ENCODE results near the gene GPER1.
A peak's percentile ranks its signal among the peaks of the same experiment; 100 is the strongest.
"Not testable (repeated sequence)": the region's sequence is repeated elsewhere in the genome, so short reads cannot be mapped to it uniquely, and the experiment has no call there.

GPER1 gene

DNA sequence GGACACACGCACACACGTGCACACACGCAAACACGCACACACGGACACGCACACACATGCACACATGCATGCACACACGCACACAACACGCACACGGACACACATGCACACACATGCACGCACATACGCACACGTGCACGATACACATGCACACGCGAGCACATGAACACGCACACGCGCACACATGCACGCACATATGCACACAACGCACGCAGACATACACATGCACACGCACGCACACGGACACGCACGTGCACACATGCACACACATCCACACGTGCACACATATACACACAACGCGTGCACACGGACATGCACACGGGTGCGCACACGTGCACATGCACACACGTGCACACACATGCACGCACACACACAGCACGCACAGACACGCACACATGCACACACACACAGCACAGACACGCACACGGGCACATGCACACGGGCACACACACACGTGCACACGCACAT is 17.3 kb upstream of the GPER1 start:
- no peak for DNase-seq

DNA sequence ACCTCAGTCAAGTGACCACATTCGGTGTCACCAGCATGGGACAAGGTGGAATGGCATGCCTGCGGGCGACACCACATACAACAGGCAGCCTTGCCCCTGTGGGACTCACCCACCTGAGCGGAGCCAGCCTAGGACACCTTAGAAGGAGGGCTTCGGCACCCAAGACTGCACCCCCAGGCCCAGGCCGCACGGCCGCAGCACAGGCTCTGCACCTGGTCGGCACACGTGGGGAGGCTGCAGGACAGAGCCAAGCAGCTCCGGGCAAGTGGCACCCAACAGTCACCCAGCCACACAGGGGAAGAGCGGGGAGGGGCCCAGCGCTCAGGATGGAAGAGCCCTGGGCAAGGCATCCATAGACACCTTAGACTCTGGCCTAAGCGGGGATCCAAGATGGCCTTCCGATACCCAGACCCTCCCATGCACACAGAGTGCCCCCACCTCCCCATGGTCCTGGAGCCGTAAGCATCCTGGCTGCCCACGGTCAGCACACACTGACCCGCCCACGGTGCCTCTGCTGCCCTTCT is 16.1 kb upstream of the GPER1 start:
- DNase-seq = no peak

DNA sequence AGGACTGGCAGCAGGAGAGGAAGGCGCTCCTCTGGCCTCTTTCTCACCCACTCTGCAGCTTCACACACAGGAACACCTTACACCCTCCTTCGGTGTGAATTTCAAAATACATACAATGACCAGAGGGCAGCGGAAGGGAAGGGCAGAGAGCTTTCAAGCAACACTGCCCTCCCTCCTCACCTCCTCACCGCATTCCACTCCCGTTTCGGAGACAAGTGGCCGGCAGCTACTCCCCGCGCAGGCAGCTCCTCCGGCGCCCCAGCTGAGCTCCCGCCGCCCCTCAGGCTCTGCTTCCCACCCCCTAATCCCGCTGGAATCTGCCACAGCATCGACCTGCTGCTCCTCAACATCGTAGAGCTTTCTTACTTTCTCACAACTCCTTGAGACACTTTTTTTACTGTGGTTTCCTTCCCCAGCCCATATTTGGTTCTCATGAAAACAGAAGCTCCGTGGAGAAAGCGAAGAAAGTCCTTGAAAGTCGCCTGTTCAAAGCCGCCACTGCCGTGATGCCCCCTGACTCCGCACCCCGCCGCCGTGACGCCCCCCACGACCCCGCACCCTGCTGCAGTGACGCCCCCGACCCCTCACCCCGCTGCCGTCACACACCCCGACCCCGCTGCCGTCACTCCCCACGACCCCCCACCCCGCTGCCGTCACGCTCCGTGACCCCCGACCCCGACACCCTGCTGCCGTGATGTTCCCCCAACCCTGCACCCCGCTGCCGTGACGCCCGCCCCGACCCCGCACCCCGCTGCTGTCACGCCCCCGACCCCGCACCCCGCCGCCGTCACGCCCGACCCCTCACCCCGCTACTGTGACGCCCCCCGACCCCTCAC is 14.6 kb upstream of the GPER1 start:
- no peak for DNase-seq

DNA sequence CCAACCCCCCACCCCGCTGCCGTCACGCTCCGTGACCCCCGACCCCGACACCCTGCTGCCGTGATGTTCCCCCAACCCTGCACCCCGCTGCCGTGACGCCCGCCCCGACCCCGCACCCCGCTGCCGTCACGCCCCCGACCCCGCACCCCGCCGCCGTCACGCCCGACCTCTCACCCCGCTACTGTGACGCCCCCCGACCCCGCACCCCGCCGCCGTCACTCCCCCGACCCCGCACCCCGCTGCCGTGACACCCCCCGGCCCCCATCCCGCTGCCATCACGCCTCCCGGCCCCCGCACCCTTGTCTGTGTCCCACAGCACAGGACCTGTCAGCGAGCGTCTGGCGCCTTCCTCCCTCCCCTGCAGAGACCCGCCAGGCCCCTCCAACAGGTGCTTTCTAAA is 13.9 kb upstream of the GPER1 start:
- DNase-seq = not testable (repeated sequence)

DNA sequence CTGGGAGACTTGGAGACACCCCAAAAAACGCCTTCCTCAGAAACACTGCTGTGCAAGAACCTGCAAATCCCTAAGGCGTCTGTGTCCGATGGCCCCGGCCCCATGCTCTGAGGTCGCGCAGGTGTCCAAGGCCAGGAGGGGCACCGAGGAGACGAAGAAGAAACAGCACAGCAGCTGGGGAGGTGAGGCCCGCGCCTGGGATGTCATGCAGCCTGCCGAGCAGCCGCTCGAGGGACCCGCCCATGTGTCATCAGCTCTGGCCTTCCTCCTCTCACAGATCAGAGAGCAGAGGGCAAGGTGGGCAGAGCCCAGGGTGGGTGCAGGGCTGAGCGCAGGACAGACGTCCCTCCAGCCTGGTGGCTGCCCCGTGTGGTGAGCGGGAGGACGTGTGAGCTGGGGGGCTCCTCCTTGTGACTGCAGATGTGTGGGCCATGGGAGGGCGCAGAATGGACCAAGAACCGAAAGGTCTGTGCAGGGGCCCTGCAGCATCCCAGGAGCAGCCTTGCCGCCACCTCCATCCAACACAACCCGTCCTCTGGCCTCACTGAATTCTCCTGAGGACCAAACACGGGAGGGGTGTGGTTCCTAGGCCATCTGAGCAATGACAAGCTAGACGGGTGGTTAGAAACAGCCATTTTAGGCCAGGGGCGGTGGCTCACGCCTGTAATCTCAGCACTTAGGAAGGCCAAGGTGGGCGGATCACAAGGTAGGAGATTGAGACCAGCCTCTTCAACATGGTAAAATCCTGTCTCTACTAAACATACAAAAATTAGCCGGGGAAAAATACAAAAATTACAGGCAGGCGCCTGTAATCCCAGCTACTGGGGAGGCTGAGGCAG is 13.1 kb upstream of the GPER1 start:
- no peak for DNase-seq

DNA sequence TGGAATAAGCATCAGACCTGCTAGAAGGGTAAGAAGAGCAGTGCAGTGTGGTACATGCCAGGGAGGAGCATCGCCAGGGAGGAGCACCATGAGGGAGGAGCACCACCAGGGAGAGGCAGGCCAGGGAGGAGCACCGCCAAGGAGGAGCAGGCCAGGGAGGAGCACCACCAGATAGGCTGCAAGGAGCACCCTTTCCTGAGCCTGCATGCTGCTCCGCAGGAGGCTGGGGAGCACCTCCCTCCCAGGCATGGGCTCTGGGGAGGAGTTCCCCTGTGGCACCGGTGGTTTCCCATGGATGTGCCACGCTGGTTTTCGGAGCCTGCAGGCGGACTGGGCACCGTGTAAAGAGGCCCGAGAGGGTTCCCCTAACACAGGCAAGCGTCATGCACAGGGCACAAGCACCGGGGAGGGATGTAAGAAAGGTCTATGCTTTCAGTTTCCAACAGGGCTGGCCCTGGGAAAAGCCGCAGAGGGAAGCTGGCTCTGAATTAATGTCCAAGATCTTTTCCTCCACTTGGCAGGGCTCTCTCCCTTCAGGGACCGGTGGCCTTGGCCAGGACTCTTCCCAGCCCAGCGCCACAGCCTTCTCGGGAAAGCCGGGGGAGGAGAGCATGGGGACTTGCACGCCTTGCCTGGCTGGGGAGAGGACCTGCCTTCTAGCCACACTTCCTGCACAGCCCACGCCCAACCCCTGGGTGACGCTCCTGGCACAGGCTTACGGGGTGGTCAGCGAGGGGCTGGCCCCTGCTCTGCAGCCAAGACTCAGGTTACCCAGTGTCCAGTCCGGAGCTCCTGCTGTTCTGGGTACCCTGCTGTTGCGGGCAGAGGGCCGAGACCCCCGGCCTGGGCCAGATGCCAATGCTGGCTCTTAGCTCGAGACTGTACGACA is 11.5 kb upstream of the GPER1 start:
- DNase-seq = no peak

DNA sequence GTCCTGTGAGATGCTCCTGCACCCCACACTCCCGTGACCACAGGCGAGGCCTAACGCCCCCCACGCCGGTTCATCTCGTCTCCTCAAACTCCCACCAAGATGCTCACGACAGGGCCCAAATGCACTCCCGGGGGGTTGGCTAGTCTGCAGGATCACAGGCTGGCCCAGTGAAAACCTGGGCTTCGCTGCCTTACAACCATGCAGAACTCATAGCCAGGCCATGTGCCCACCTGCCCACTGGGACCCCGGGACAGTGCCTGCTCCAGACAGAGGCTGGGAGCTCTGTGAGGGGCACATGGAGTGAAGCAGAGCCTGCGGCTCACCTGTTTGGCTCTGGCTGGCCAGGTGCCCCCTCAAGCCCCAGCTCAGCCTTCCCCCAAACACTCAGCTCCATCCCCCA is 9.4 kb upstream of the GPER1 start:
- DNase-seq = no peak

DNA sequence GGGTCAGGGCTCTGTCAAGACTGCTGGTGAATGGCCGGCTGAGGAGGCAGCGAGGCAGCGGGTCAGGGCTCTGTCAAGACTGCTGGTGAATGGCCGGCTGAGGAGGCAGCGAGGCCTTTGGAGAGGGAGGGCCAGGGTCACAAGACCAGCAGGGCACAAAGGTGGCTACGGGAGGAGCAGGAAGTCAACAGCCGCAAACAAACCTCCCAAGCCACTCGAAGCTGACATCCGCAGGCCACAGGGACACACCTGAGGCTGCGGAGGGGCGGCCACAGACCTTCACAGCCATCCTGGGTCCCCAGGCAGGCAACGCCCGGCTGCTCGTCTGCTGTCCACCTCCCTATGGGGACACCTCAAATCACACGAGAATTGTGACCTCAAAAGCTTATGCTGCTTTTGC is 8.9 kb upstream of the GPER1 start:
- DNase-seq = no peak

DNA sequence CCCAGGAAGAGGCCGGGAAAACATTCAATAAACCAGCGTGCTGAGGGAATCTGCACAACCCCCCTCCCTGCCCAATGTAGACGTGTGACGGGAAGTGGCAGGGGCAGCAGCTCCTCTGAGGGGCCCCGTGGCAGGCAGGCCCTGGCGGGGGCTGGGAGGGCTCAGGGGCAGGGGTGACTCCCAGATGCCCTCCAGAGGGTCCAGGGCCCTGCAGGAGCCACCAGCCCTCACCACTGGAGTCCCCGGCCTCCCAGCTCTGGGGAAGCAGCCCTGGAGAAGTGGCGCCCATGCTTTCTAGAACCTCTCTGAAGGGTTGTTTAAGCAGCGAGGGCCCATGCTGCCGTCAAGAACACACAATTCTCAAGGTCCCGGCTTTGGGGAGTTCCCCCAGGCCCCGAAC is 8.4 kb upstream of the GPER1 start:
- DNase-seq = no peak

DNA sequence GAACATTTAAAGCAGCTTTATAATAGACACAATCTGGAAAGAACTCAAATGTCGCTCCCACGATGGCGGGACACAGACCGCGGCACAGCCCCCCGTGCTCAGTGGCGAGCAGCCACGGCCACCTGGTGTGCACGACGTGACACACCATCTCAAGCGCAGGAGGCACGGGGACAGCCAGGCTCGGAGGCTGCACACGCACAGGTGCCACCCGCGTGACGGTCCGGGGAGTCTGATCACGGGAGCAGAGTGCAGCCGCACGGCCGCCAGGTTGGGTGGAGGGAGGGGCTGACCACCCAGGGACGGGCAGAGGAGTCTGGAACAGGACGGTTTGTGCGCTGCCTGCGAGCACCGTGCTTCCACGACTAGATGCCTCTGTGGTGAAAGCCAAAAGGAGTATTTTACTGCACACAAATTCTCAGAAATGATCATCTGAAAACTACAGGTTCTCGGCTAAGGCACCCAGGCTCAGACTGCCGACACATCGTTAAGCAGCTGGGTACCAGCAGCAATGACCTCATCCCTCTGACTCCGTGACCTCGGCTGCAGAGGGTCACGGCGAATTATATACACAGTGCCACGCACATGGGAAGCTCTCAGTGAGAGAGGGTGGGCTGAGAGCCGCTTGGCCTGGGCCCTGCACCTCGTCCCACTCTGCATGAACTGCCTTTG is 7.5 kb upstream of the GPER1 start:
- no peak for DNase-seq

DNA sequence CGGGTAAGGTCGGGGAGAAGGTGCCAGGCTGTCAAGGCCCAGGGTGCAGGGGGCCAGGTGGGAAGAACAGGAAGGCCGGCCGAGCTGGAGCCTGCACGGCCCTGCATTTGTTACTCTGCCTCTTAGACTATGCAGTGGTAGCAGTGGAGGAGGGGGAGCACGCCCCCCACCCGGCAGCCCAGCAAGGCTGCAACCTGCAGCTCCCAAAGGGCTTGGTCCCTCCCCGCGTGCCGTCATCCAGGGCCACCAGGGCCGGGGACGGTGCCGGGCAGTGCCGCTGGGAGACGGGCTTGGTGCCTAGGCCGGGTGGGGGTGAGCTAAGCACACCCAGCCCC is 7.0 kb upstream of the GPER1 start:
- no peak for DNase-seq

DNA sequence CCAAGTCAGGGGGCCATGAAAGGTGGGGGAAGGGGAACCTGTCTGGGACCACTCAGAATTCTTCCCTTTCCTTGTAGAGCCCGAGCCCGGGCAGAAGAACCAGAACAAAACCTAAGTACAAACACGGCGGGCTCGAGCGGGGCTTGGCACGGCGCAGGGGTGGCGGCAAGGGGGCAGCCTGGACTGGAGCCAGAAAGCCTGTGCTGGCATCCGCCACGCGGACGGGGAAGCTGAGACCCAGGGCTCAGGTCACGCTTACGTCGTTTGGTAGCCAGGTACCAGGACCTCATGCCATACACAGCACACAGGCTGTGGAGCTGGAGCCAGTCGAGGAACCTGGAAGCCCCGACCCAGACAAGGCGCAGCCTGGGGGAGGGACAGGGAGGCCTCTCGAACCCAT is 6.6 kb upstream of the GPER1 start:
- DNase-seq = no peak

DNA sequence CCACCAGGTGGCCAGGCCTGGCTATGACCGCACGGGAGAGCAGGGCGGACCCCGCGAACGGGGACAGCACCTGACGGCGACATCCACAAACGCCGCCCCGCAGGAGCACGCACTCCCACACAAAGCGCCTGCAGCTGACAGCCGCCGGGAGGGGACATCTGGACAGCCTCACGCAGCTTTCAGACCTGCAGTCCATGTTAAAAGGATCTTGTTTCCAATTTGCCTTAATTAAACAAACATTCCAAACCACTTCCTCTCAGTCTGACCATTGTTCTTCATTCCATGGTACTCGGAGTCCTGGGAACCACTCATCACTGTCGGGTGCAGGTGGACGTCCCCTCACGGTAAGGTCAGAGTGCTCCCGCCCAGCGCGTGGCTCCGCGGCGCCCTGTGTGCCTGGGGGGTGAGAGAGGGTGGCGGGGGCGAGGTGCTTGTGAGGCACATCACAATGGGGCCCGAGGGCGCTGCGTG is 5.9 kb upstream of the GPER1 start:
- no peak for DNase-seq

DNA sequence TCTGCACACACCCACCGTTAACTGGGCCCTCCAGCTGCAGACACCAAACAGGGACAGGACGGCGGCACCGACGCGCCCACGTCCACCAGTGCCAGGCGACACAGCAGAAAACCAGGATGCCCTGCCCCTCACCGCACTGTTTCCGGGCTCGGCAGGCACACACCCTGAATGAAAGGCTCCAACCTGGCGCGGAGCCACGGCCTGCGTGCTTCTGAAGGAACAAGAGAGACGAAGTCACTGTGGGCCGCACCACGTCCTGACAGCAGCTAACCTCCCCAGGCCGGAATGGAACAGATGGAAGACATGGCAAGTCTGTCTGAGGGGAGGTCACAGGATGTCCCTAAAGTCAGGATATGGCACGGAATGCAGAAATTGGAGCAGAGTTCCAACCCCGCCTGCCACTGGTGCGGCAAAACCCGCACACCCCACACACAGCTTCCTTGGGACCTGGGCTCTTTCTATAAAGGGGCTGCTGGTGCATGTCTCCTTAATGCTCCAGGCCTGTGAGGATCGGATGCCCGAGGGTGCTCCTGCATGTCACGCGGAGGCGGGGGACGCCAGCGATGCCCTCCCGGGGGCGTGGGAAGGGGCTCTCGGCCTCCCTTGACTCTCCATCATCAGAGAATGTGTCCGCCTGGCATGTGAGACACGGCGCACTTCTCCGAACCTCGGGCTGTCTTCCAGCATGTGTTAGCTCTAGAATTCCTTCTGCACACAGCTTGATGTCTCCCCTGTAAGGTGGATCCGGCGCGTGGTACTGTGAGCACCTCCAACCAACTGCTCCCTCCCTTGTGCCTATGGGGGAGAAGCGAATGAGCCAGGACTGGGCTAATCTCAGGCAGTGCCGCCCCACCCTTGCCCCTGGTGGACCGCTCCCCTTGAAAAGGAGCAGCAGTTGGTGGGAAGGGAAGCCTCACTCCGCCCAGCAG is 3.9 kb upstream of the GPER1 start:
- no peak for DNase-seq

DNA sequence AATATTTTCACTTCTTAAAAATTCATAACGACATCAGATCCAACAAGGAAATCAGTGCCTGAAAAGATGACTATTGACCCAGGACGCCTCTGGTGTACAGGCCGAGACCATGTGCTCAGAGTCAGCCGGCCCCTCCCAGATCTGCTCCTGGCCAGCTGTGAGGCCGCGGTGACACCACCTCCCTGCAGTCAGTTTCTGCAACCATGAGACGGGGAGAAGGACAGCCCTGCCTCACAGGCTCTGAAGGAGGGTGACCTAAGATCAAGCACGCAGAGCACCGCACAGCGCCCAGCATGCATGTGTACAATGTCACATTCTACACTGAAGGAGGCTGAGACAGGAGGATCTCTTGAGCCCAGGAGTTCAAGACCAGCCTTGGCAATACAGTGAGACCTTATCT is 2.6 kb upstream of the GPER1 start:
- DNase-seq = no peak

DNA sequence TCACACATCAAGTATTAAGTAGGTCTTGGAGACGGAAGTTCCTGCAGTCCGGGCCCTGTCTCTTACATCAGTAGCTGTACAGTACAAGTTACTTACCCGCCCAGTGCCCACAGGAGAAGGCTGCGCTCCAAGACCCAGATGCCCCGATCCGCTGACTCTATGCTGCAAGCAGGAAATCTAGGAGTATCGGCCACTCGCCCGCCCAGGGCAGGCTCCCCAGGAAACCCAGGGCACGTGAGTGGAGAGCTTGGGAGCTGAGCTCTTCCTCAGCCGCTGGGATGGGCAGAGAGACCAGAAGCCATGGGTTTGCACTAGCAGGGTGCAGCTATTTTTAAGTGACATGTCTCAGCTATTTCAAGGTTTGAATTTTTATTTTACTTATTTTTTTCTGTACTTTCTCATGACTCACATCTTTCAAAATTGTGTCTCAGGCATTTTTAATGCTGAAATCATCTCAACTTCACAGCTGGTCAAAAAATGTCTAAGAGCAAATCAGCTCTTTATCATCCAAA is 1.9 kb upstream of the GPER1 start:
- DNase-seq = no peak

DNA sequence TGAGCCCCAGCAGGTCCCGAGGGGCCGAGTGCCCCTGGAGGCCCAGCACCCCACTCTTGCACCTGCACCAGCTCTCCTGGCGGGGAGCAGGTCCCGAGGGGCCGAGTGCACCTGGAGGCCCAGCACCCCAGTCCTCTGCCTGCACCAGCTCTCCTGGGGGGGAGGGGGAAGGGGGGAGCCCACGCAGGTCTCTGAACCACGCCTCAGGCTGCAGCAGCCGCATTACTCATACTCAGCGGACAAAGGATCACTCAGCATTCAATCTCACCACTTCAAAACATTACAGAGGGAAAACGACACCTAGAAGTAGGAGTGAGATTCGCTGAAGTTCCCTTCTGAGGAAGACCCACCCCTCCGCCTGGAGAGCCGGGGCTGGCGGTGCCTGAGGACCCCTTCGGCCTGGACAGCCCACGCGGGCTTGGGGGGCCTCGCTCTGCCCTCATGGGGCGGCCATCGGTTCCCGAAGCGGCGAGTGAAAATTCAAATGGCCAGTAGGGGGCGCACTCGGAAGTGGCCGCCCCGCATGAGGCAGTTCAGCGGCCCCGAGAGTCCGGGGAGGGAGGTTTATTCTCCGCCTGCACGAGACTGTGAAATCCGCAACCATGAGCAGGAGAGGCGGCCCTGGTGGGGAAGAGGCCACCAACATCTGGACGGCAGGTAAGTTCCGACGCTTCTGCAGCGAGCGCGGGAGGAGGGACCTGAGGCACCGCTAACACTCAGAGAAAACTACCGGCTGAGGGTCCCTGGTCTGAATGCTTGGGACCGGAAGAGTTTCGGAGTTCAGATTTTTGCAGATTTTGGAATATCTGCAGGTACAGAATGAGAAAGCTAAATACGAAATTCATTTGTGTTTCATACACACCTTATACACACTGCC is 1.1 kb upstream of the GPER1 start:
- peak; percentile 60 for DNase-seq

DNA sequence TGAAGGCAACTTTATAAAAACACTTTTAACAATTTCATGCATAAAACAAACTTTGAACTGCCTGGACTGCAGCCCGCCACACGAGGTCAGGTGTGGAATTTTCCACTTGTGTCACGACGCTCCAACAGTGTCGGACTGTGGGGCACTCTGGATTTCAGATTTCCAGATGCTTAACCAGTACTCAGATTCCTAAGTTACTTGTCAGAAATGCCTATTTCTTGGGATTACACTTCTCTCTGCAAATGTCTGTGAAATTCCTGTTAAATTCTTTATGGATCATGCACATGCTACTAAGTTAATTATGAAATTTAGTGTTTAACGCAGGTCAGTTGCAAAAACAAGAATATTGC is 473 bp upstream of the GPER1 start:
- no peak for DNase-seq

DNA sequence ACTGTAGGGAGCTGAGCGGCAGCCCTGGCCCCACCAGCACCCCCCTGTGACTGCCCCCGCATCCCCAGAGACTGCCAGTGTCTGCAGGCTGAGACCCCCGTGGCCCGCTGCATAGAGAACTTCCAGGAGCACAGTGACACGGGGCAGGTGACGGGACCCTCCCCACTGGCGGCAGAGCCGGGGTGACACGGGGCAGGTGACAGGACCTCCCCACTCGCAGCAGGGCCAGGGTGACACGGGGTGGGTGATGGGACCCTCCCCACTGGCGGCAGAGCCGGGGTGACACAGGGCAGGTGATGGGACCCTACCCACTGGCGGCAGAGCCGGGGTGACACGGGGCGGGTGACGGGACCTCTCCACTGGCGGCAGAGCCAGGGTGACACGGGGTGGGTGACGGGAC is 2.3 kb downstream of the GPER1 start:
- DNase-seq = no peak
